GM18508 (cell line): ENCODE results near the gene CRYBB1.

ENCODE experiments used
- ATAC-seq: cut with Tn5 transposase; IDR thresholded peaks from one replicate; pipeline ENCODE4 v1.9.1; 2021; ENCODE audit warnings: moderate number of reproducible peaks; ENCODE audit not compliant: insufficient read depth, unreplicated experiment

The CRYBB1 gene

GRCh38 chr22:26617271-26618199, at the start of gene CRYBB1:
TSS of gene CRYBB1 (minus strand) at chr22:26618027. CDS start at chr22:26616319, 1,708 bp downstream.
- no peak for ATAC-seq

- no peak for ATAC-seq
Observed at GRCh38 chr22:26667140-26667539, 49.3 kb upstream of the CRYBB1 start.

- ATAC-seq, result no peak
Observed at GRCh38 chr22:26665813-26666231, 48.0 kb upstream of the CRYBB1 start.

- no peak for ATAC-seq
Observed at GRCh38 chr22:26663374-26663923, 45.6 kb upstream of the CRYBB1 start.

GRCh38 chr22:26662160-26662559, 44.3 kb upstream of the CRYBB1 start:
- ATAC-seq, result no peak

- no peak for ATAC-seq
Observed at GRCh38 chr22:26660961-26661578, 43.2 kb upstream of the CRYBB1 start.

GRCh38 chr22:26660356-26660755, 42.5 kb upstream of the CRYBB1 start:
- no peak for ATAC-seq

- ATAC-seq, result no peak
Observed at GRCh38 chr22:26658671-26659478, 41.0 kb upstream of the CRYBB1 start.

- ATAC-seq, result no peak
Observed at GRCh38 chr22:26658161-26658560, 40.3 kb upstream of the CRYBB1 start.

- no peak for ATAC-seq
Observed at GRCh38 chr22:26656891-26657851, 39.3 kb upstream of the CRYBB1 start, which contains the start of gene MIAT. TSS of gene MIAT (plus strand) at chr22:26657588.

- ATAC-seq, result no peak
Observed at GRCh38 chr22:26651815-26652214, 34.0 kb upstream of the CRYBB1 start.

- no peak for ATAC-seq
Observed at GRCh38 chr22:26650722-26651421, 33.0 kb upstream of the CRYBB1 start.

- ATAC-seq, result no peak
Observed at GRCh38 chr22:26648528-26649388, 30.9 kb upstream of the CRYBB1 start.

GRCh38 chr22:26648011-26648497, 30.2 kb upstream of the CRYBB1 start:
- ATAC-seq, result no peak

GRCh38 chr22:26646158-26646557, 28.3 kb upstream of the CRYBB1 start:
- ATAC-seq, result no peak

GRCh38 chr22:26643418-26644100, 25.7 kb upstream of the CRYBB1 start:
- no peak for ATAC-seq
